ENCODE measurements around the gene GABRR3. TPM values are rescaled to one million over a fixed set of nuclear protein-coding genes. Genes with fewer than 3 reads are reported as not detected.

GABRR3 gene
- total RNA-seq, 1 donor from 2014 or later, result not detected

- no peak for DNase-seq (ENCODE audit: low spot score)
- intact Hi-C loops (cut with DNase I), result no loop called here
Measured at GRCh38 chr3:97937205-97937604, 97.9 kb downstream of the GABRR3 start.

- intact Hi-C loops (cut with DNase I), result no loop called here
- no peak for DNase-seq (ENCODE audit: low spot score)
Measured at GRCh38 chr3:97935842-97936241, 99.3 kb downstream of the GABRR3 start.

Other genes with a start within 250 kb of the GABRR3 start
- gene CRYBG3, start 213.3 kb downstream of the GABRR3 start, total RNA-seq, result 38.2 TPM
- gene RIOX2, start 62.9 kb downstream of the GABRR3 start, total RNA-seq, result 14.2 TPM
- gene OR5AC2, start 51.9 kb upstream of the GABRR3 start, total RNA-seq, result not detected
- not detected for gene OR5H1, start 95.4 kb upstream of the GABRR3 start, total RNA-seq
- gene OR5H14, start 112.2 kb upstream of the GABRR3 start, total RNA-seq, result not detected
- gene OR5H15, start 131.4 kb upstream of the GABRR3 start, total RNA-seq, result not detected
- not detected for gene OR5H6, start 228.9 kb upstream of the GABRR3 start, total RNA-seq
- not detected for gene OR5H2, start 247.2 kb upstream of the GABRR3 start, total RNA-seq